ENCODE results near the gene ASB2. TPM values are rescaled to one million over a fixed set of nuclear protein-coding genes. Genes with fewer than 3 reads are reported as not detected.

The ASB2 gene
- total RNA-seq, 1 experiment from 2014 or later, result not detected

DNA sequence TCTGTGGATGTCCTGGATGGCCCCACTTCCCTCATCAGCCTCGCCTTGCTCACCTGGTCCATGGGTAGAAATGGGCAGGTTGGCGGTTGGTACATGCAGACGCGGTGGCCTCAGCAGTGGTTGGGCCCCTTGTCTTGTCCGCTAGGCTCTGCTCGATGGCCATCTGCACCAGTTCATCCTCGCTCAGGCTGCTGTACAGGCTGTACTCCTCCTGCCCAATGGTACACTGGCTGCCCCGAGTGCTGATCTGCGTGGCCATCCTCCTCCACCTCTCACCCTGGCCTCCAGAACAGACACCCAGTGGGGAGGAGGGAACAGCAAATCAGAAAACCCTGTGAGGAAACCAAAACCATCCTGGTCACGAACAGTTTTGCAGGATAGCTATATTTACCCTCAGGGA, 12.1 kb downstream of the ASB2 start:
- no peak for DNase-seq (ENCODE audit: extremely low read depth, low read depth)

DNA sequence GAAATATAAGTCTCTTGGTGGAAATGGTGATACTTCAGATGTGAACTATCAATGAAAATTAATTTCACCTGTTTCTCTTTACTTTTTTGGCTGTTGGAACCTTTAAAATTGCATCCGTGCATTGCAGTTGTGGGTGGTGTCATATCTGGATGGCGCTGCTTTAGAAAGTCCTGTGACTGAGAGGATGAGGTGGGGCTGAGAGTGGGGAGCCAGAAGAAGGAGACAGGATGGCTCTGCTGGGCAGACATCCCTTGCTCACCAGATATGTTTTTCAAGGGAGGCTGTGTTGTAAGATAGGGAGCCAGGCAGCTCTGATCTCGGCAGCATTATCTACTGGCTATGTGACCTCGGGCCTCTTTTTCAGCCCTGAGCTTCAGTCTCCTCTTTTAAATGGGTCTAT, 12.7 kb downstream of the ASB2 start:
- DNase-seq (ENCODE audit: extremely low read depth, low read depth), result no peak

DNA sequence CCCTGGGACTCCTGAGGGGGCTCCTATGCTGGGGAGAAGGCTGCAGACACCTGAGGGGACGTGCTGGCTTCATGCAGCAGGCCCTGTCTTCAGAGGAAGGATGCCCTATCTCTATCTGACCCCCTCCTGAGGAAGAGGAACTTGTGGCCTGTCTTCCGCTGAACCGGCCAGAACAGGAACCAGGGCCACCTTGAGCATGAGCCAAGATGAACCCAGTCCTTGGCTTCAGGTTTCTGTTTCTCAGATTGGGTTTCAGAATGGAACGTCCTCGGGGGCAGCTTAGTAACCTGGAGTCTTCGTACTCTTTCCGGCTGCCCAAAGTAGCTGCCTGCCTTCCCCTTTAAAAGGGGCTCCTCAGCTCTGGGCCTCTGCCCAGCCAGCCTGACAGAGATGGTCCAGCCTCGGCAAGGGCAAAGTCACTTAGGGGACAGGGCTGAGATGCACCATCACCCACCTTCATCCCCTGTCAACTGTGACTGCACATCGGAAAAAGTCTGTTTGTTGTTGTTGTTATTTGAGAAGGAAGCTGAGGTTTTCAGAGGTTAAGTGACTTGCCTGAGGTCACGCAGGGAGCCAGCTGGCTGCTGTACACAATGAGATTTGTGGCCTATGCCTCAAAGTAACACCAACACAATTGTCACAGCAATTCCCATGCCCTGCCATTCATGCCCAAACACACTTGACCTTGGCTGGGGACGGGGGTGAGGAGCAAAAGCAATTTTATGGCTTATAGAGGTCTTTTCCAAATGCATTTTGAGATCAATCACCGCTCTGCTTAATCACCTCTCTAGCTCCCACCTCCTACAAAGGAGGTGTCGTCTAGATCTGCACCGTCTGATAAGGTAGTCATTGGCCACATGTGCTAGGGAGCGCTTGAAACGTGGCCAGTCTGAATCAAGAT, 13.4 kb downstream of the ASB2 start:
- no peak for DNase-seq (ENCODE audit: extremely low read depth, low read depth)

DNA sequence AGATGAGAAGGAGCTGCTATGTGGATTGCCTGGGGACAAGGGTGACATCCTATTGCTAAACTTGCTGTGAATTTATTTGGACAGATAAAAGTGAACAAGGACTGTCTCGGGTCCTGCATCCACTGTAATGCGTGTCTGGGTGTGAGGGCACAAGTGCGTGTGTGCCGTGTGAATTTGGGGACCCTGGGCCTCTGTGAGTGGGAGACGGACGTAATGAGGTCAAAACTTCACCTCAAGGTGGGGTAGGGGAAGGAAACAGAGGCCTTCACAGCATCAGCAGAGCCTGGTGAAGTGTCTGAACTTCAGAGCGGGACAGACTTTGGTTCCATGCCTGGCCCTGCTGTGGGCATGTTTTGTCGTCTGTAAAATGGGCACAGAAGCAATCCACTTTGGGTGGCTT, 14.8 kb downstream of the ASB2 start:
- no peak for DNase-seq (ENCODE audit: extremely low read depth, low read depth)

DNA sequence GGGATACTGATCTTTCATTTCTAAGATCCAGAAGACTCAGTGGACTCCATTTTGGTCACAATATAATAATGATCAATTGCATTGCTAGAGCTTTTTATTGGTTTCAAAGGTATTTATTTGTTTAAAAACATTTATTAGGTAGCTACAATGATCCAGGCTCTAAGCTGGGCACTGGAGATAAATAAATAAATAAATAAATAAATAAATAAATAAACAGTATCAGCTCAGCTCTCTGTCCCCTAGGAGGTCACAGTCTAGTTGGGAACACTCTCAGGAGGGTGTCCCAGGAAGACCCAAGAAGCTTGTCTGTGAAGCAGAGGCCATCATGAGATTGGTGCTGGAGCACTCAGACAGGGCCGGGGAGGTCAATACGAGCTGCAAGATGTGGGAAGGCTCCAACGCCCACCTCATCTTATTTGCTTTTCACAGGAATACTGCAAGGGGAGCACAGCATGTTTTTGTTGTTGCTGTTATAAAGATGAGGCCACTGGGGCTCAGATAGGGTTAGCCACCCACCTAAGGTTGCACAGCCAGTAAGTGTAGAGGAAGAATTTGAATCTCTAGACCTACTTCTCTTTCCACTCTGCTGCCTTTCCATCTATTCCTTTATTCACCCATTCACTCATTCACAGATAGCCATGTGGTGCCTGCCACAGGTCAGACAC, 15.5 kb downstream of the ASB2 start:
- DNase-seq (ENCODE audit: extremely low read depth, low read depth), result no peak

DNA sequence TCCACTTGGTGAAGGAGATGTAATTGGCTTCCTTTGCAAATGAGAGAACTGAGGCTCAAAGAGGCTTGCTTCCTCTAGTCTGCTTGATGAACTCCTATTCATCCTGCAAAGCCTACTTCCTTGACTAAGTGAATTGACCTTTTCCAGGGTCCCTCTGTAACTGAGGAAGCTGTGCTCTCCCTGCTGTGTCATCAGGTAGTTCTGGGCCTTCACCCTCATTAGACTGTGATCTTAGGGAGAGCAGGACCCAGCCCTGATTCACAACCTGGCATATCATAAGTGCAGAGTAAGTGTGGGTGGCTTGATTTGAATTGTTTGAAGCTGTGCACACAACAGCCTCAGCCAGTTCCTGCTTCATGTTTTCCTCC, 16.3 kb downstream of the ASB2 start:
- no peak for DNase-seq (ENCODE audit: extremely low read depth, low read depth)

DNA sequence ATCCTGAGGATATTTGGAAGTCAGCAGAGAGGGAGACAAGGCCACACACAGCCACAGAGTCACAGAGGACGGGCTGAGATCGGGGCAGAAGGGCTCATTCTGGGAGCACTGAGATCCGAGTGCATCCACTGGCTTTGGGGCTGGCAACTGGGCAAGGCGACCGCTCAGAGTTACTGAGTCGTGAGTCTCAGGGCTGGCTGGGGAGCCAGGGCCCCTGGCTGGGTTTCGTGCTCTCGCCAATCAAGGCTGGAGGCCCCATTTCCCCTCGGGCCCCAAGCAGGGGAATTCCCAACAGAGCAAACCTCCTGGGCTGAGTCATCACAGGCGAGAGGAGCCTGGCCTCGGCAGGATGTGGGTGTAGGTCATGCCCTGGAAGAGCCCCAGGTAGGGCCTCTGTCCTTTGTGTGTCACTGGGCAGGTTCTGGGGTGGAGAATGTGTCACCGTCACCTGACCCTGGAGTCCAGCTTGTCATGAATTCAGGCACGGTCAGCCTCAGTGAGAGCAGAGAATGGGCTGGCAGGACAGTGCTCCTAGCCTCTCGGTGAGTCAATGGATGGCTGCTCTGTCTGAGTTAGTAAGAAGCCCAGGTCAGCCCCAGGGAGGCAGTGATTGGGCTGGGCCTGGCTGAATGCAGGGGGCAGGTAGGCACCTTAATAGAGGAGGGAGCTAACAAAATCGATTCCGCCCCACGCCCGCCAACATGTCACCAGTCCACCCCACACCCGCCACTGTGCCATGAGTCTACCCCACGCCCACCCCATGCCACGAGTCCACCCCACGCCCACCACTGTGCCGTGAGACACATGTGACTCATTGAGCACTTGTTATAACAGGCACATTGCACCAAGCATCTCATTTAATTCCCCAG, 16.9 kb downstream of the ASB2 start:
- DNase-seq (ENCODE audit: extremely low read depth, low read depth), result no peak

DNA sequence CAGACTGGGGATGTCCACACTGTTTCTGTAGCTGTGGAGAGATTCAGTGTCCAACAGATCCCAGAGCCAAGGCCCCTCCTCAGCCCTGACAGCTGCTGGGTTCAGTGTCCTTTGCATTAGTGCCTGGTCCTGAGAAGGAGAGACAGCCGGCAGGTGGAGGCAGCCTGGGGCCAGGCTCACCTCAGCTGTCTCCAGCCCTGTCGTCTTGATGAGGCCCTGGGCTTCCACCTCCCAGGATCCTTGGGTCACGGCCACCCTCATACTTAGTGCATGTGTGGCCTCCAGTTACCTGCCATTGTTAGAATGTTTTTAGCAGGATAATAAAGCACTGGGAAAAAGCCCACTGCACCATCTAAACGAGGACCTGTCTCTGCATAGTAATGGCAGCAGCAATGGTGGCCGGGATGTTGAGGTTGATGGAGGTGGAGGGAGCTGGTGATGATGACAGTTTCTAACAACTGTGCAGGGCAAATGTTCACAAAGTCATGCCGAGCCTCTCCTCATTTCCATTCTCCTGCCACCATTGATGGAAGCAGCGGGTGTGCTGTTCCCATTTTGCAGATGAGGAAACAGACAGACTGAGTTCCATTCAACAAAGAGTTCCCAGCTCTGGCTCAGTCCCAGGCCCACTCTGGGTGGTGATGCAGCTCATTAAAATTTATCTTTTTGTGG, 17.7 kb downstream of the ASB2 start:
- DNase-seq (ENCODE audit: extremely low read depth, low read depth), result no peak

DNA sequence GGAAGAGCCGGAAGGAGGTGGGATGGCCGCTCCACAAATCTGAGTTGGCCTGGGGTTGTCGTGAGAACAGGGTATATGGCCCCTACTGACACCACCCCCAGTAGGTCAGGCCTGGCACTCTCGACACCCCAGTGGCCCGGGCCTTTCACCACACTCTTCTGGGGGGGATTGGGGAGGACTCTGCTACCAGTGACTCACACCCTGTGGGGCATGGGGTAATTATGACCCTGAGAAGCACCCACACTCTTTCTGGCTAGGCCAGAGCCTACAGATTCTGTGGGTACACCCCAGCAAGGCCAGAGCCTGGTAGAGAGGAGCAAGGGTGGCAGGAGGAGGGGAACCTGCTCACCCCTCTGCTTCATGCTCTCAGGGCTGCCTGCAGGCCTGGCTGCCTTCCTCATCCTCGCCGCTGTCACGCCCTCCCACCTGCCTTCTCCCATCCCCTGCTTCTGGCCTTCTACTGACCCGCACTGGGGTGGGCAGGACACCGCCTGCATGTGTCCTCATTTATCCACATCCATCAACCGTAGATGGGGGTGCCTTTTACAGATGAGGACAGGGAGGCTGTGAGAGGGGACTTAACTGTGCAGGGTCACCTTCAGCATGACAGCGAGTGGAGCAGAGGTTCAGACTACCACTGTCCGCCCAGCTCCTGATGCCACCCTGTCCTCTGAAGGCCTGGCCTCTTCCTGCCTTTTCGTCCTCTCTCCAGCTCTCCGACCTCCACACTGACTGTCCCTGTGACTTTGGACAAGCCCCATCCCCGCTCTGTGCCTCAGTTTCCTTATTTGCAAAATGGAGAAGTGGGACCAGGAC, 18.4 kb downstream of the ASB2 start:
- DNase-seq (ENCODE audit: extremely low read depth, low read depth), result no peak

DNA sequence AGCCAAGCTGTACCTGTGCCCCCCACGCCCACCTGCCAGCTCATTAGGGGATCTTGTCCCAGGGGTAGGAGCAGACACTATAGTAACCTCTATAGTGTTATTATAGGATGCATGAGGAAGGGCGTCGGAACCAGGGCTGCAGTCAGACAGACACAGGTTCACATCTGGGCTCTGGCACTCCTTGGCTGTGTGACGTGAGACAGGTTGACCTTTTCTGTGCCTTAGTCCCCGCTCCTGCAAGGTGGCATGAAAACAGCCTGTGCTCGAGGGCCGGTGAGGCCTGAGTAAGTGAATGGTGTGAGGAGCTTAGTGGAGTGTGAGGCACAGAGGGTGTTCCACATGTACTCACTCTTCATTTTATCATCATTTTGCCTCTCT, 19.0 kb downstream of the ASB2 start:
- no peak for DNase-seq (ENCODE audit: extremely low read depth, low read depth)

DNA sequence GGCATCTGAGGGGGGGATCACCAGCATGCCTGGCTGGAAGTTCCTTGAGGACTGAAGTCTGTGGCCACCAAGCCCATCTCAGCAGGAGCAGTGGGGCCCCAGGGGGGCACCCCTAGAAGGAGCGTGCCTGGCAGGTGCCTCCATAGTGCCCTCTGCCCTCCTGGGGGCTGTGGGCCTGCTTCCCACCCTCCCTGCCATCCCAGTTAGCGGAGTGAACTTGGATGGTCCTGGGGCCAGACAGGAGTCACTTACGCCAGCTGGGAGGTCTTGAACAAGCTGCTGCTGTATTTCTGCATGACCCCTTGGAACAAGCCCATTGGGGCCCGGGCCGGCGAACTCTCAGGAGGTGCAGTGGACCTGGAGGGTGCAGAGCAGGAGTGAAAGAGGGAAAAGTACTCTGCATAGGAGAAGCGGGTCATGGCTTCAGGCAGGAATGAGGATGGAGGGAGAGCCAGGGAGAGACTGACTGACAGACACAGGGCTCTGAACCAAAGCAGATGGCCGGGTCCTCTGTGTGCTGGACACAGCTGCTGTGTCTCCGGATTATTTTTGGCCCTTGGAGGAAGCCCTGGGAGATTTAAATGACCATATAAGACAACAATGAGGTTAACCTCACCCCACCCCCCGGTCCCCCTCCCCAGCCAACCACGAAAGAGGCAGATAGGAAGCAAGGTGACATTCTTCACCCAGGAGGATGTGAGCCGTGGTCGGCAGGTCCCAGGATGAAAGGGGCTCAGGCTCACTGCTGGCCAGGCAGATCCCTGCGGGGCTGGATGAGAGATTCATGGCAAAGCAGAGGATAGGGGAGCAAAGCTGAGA, 19.6 kb downstream of the ASB2 start:
- no peak for DNase-seq (ENCODE audit: extremely low read depth, low read depth)

DNA sequence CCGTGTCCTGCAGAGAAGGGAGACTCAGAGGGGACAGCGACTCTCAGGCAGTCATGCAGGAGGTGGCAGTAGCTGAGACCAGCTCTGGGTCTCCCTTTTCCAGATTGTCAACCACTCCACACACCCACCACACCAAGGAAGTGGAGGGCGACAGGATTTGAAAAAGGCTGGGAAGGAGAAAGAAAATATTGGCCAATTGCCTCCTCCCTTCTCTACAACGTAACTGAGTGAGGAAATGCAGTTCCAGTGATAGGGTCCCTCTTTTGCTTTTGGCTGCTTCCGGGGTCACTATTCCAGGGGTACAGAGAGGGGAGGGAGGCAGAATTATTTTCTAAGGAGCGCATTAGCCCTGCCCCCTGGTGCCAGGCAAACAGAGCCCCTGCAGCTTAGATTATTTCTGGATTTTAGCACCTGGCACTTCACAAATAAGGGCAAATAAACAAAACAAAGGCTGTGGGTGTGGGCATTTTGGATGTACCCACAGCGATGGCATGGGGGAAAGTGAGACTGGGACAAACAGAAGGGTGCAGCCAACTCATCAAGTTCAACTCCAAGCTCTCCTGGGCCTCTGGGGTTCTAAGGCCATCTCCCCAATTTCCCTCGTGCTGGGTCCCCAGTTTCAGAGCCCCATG, 20.4 kb downstream of the ASB2 start:
- no peak for DNase-seq (ENCODE audit: extremely low read depth, low read depth)

DNA sequence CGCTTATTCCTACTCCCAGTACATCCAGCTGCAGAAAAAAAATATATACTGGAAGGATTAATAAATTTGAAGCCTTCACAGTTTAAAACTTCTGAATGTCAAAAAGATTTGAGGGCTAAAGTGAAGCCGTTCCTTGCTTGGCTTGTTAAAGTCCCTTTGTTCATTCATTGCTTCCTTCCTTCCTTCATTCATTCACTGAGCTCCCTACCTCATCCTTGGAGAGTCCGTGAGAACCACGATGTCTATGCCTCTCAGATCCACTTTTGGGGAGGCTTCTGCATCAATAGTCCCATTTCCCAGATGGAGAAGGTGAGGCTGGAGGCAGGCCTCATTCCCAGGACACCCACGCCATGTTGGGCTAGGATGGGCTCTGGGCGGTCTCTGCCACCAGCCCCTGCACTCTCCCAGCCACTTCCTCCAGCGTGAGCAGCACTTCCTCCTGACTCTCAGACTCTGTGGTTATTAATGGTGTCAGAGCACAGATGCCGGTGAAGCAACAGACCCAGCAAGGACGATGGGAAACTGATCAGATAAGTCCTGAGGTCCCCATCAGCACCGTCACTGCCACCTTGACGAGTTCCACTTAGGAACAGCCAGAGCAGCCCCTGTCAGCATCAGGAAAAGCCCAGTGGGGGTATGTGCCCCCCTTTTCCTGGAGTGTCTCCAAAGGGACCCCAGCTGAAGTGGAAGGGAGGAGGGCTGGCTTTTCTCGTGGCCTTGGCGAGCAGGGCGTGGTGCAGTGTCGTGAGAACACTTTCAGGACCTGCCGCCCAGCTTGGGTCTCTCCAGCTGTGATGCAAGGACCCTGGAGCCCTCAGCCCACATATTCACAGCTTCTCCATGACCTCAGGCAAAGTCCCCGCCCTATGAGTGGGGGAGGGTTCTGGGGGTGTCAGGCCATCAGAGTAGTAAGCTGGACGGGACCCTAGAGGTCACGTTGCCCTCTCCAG, 21.2 kb downstream of the ASB2 start:
- DNase-seq (ENCODE audit: extremely low read depth, low read depth), result no peak

DNA sequence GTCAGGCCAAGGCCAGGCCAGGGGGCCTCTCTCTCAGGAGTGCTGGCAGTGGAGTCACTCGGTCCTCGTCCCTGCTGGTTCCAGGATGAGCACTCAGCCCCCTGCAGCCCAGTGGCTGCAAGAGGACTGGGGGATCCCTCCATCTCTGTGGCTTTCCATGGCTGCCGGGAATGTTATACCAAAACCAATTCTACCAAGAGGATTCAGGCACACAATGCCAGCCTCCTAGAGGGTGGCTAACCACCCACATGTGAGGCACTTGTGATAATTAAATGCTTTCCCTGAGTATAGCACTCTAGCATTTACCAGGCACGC, 21.9 kb downstream of the ASB2 start:
- no peak for DNase-seq (ENCODE audit: extremely low read depth, low read depth)

DNA sequence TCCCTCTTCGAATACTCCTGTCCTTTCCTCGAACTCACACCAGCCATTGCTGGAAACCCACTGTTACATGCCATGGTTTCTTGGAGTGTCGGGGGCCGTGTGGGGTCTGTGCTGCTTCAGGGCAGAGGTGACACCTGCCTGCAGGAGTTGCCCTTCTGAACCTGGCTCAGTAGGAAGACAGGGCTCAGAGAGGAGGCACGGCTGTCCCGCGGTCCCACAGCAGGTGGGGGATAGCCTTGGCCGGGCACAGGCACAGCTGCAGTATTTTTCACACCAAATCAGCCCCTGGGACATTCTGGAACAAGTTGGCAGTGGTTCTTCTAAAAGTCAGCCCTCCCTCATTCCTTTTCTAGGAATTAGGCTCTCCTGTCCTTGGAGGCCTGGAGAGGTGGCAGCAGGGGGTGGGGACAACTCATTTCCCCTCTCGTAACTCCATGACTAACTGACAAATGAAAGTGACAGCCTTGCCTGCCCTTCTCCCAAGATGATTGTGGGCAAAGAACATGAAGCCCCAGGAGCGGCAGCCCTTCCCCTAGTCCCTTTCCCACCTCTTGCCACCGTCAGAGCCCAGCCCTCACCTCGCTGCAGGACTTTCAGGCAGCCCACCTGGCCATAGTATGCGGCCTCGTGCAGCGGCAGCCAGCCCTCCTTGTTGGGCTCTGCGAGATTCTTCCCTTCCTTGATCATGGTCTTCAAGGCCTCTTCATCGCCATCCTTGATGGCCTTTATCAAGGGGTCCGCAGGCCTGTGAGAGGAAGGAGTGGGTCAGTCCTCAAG, 22.4 kb downstream of the ASB2 start:
- DNase-seq (ENCODE audit: extremely low read depth, low read depth), result no peak

DNA sequence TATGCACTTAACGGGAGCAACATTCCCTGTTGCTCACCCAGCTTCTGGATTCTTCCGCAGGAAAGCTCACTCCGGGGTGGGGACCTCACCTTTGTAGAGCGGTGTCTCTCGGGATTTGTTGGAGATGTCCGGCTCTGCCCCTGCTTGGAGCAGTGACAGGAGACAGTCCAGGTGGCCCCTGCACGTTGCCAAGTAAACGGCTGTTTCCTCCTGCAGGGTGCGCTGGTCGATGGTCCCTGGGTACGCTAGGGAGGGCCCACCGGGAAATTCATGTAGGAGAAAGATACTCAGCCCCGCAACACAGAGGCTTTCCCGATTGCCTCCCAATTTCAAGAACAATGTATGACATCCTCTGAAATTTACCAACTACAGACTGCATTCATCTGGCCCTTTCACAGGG, 23.1 kb downstream of the ASB2 start:
- no peak for DNase-seq (ENCODE audit: extremely low read depth, low read depth)

DNA sequence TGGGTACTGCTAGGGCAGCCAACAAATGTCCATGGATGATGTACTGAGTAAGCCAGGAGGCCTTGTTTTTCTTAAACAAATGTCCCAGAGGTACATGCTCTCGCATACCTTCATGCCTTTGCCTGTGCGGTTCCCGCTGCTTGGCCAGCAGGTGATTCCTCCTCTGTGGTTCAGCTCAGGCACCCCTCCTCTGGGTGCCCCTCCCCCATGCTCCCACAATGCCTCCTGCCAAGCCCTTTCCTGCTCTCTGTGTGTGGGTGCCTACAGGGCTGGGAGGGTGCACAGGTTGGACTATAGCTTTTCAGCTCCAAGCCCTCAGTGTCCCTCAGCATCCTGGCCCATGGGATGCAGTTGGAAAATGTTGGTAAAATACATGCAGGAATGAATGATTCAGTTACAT, 23.5 kb downstream of the ASB2 start:
- DNase-seq (ENCODE audit: extremely low read depth, low read depth), result no peak

Measured in NCI-H460 (cell line).